Measurements from ENCODE around the gene YBX2. TPM values are rescaled to one million over a fixed set of nuclear protein-coding genes. Genes with fewer than 3 reads are reported as not detected.

Gene YBX2
- total RNA-seq, 1 experiment from 2014 or later: 24.0 TPM

DNA sequence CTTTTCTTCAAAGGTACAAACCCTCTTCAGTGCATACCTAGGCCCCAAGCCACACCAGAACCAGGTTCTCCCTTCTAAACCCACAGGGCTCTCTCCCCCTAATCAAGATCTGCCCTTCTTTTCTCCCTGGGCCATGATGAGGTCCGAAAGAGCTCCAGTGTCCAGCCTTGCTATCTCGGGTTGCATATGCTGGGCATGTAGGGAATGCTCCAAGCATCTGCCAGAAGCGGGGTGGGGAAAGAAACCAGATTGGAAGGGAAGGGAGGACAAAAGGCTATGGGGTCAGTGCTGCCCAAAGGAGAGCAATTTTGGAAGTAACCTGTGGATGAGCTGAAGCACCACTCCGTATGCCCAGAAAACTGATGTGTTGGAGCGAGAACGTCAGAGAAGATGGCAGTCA, 45.2 kb downstream of the YBX2 start:
- Histone ChIP-seq H2AK5ac (ENCODE audit: insufficient read length, low read length) (no peak overlapping the region), H3K4me1 (ENCODE audit: insufficient read depth, low read length) (no peaks in the 10 kb centered on the region; the same call in 1 of the 2 replicates), H4K8ac (replicated peaks; ENCODE audit: insufficient read length, low read depth, low read length) (no peak overlapping the region), H3K56ac (ENCODE audit: insufficient read length, low read depth, low read length) (no peak overlapping the region), H2BK120ac (ENCODE audit: low read depth, low read length, poor library complexity, severe bottlenecking) (no peak overlapping the region), H3K23me2 (ENCODE audit: insufficient read length, low read depth, low read length, poor library complexity, severe bottlenecking) (peaks cover 6% of the 10 kb centered on the region), H3K4me2 (ENCODE audit: insufficient read depth, insufficient read length, low read length) (no peak overlapping the region), H3K9me3 (ENCODE audit: control insufficient read depth, low read depth, low read length) (no peaks in the 10 kb centered on the region), H2BK20ac (ENCODE audit: low read depth, low read length, poor library complexity, severe bottlenecking) (no peak overlapping the region), H4K5ac (ENCODE audit: insufficient read length, low read depth, low read length) (no peak overlapping the region), H2AFZ (ENCODE audit: low read length) (no peak overlapping the region), H3K9ac (ENCODE audit: extremely low read depth, insufficient read length, low read length) (peak overlapping the region; percentile 16), H2BK5ac (ENCODE audit: insufficient read length, low read length) (no peak overlapping the region), H3T11ph (ENCODE audit: low read length) (no peak overlapping the region), H3K14ac (ENCODE audit: insufficient read depth, low read length) (no peak overlapping the region), H3K79me2 (ENCODE audit: insufficient read depth, low read length) (peaks cover 23% of the 10 kb centered on the region; the same call in 1 of the 2 replicates), H3K27ac (ENCODE audit: insufficient read length, low read depth, low read length) (no peak overlapping the region), H2BK15ac (ENCODE audit: low read depth, low read length) (no peak overlapping the region), H4K20me1 (ENCODE audit: control insufficient read depth, insufficient read depth, insufficient read length) (no peaks in the 10 kb centered on the region), H4K91ac (ENCODE audit: insufficient read length, low read depth, low read length) (no peak overlapping the region), H3K79me1 (ENCODE audit: insufficient read depth, low read depth, low read length, poor library complexity, severe bottlenecking) (peaks cover 13% of the 10 kb centered on the region), H2BK12ac (ENCODE audit: insufficient read length, low read depth, low read length) (no peak overlapping the region), H3K4ac (ENCODE audit: low read depth, low read length) (no peak overlapping the region), H3K18ac (ENCODE audit: insufficient read length, low read depth, low read length) (no peak overlapping the region), H3K23ac (ENCODE audit: insufficient read length, low read depth, low read length) (no peak overlapping the region), H3K27me3 (ENCODE audit: insufficient read depth, low read length) (no peaks in the 10 kb centered on the region)
- peaks cover 31 to 34% of the 10 kb centered on the region in 2 experiments for H3K4me1 Mint-ChIP-seq
- H3K27me3 Mint-ChIP-seq (ENCODE audit: low read depth): no peaks in the 10 kb centered on the region
- TF ChIP-seq, protein P1, sequence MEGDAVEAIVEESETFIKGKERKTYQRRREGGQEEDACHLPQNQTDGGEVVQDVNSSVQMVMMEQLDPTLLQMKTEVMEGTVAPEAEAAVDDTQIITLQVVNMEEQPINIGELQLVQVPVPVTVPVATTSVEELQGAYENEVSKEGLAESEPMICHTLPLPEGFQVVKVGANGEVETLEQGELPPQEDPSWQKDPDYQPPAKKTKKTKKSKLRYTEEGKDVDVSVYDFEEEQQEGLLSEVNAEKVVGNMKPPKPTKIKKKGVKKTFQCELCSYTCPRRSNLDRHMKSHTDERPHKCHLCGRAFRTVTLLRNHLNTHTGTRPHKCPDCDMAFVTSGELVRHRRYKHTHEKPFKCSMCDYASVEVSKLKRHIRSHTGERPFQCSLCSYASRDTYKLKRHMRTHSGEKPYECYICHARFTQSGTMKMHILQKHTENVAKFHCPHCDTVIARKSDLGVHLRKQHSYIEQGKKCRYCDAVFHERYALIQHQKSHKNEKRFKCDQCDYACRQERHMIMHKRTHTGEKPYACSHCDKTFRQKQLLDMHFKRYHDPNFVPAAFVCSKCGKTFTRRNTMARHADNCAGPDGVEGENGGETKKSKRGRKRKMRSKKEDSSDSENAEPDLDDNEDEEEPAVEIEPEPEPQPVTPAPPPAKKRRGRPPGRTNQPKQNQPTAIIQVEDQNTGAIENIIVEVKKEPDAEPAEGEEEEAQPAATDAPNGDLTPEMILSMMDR (conservative IDR thresholded peaks at IDR 0.05): no peak
- peak overlapping the region; percentile 90 to 95; a peak in 4 of 5 replicates for H3K4me3 Mint-ChIP-seq
- DNase-seq: no peak
- peaks cover 23 to 39% (median 33%) of the 10 kb centered on the region in 3 experiments for H3K36me3 Mint-ChIP-seq (ENCODE audit: insufficient read depth in 1 of 3, low read depth in 3 of 3)
- no CpG with 5 or more reads among the region's 6 CpGs for WGBS (ENCODE audit: extremely low coverage, insufficient read length, low lambda C conversion rate)
- peak overlapping the region in 2 of 3 experiments; percentile 17 to 33; a peak in 2 of 7 replicates for H3K27ac Mint-ChIP-seq
- H3K9me3 Mint-ChIP-seq: no peaks in the 10 kb centered on the region

Data from H9 (cell line).